GM23338 (cell line): Measurements from ENCODE around the gene SMARCA2. TPM values are rescaled to one million over a fixed set of nuclear protein-coding genes. Genes with fewer than 3 reads are reported as not detected.

Experiments used
- ATAC-seq: fragments of 200-7000 bp; cut with Tn5 transposase; 3 replicates; pipeline ENCODE4 v1.9.1; 2020
- DNase-seq: peaks from one replicate; pipeline ENCODE4 v3.0.0-alpha.2; 2015; ENCODE audit warnings: low spot score
- H2AFZ ChIP-seq: fragments of 200-600 bp; sonication (generic); 2 replicates; pipeline ENCODE4 v1.8.0; 2016; ENCODE audit warnings: antibody characterized with exemption, mild to moderate bottlenecking, moderate library complexity
- H3F3A ChIP-seq: fragments of 200-600 bp; sonication (generic); replicated peaks from 2 replicates; pipeline ENCODE4 v1.8.0; 2017; ENCODE audit warnings: antibody characterized with exemption, mixed run types, low read depth
- H3K27ac ChIP-seq: fragments of 200-600 bp; sonication (generic); 2 replicates; pipeline ENCODE4 v1.6.1; 2016; ENCODE audit warnings: low read depth
- H3K27me3 ChIP-seq: fragments of 200-600 bp; sonication (generic); 2 replicates; pipeline ENCODE4 v1.8.0; 2016; ENCODE audit warnings: mild to moderate bottlenecking, mixed run types, moderate library complexity; ENCODE audit not compliant: insufficient read depth
- H3K36me3 ChIP-seq: fragments of 200-600 bp; sonication (generic); 2 replicates; pipeline ENCODE4 v1.8.0; 2016; ENCODE audit warnings: mild to moderate bottlenecking; ENCODE audit not compliant: insufficient read depth
- H3K4me1 ChIP-seq: fragments of 200-600 bp; sonication (generic); 2 replicates; pipeline ENCODE4 v1.8.0; 2016; ENCODE audit warnings: mild to moderate bottlenecking, moderate library complexity; ENCODE audit not compliant: insufficient read depth
- H3K4me2 ChIP-seq: fragments of 200-600 bp; sonication (generic); 2 replicates; pipeline ENCODE4 v1.7.1; 2017; ENCODE audit warnings: mixed run types
- H3K4me3 ChIP-seq: fragments of 200-600 bp; sonication (generic); 2 replicates; pipeline ENCODE4 v1.6.1; 2016; ENCODE audit warnings: mixed run types
- H3K79me2 ChIP-seq: fragments of 200-600 bp; sonication (generic); replicated peaks from 2 replicates; pipeline ENCODE4 v1.8.0; 2017; ENCODE audit warnings: mild to moderate bottlenecking; ENCODE audit not compliant: insufficient read depth
- H3K9me2 ChIP-seq: fragments of 200-600 bp; sonication (generic); 2 replicates; pipeline ENCODE4 v1.8.0; 2017; ENCODE audit not compliant: insufficient read depth
- H4K20me1 ChIP-seq: fragments of 200-600 bp; sonication (generic); replicated peaks from 2 replicates; pipeline ENCODE4 v1.8.0; 2017; ENCODE audit warnings: mild to moderate bottlenecking; ENCODE audit not compliant: insufficient read depth
- H3K27ac Mint-ChIP-seq: 2 replicates; pipeline ENCODE4 v1.8.0; 2020; ENCODE audit warnings: inconsistent platforms, mild to moderate bottlenecking, moderate library complexity, mixed read lengths
- H3K27me3 Mint-ChIP-seq: 3 replicates; pipeline ENCODE4 v1.8.0; 2022; ENCODE audit warnings: low read depth, mild to moderate bottlenecking, moderate library complexity, mixed read lengths, inconsistent platforms; ENCODE audit not compliant: insufficient read depth, poor library complexity
- H3K36me3 Mint-ChIP-seq: 3 replicates; pipeline ENCODE4 v1.8.0; 2021; ENCODE audit warnings: low read depth, mild to moderate bottlenecking, inconsistent platforms, moderate library complexity, mixed read lengths
- H3K4me1 Mint-ChIP-seq: 3 replicates; pipeline ENCODE4 v1.8.0; 2020; ENCODE audit warnings: mild to moderate bottlenecking, inconsistent platforms, mixed read lengths
- H3K4me3 Mint-ChIP-seq: 3 replicates; pipeline ENCODE4 v1.8.0; 2021; ENCODE audit warnings: moderate library complexity, mild to moderate bottlenecking, inconsistent platforms, mixed read lengths
- H3K9me3 Mint-ChIP-seq: 3 replicates; pipeline ENCODE4 v1.8.0; 2020; ENCODE audit warnings: moderate library complexity, mild to moderate bottlenecking, inconsistent platforms, mixed read lengths
- CREB1 ChIP-seq: fragments of 250-450 bp; sonication (Bioruptor Pico); IDR thresholded peaks from 2 replicates; pipeline ENCODE4 v1.5.0; 2020; ENCODE audit warnings: low read depth, mild to moderate bottlenecking, moderate library complexity
- CTCF ChIP-seq, 2 experiments: fragments of 200-600 bp in 1 of 2; sonication (generic) in 1 of 2; conservative IDR thresholded peaks; 2 replicates each; pipeline versions ENCODE4 v1.5.1 to v1.6.1; 2016 to 2017; ENCODE audit warnings: antibody characterized with exemption in 2 of 2, low read depth in 2 of 2, mild to moderate bottlenecking in 2 of 2, moderate library complexity in 1 of 2
- EZH2phosphoT487 ChIP-seq: fragments of 200-600 bp; sonication (generic); IDR thresholded peaks from one replicate; pipeline ENCODE4 v1.8.1; 2018; ENCODE audit warnings: antibody characterized with exemption; ENCODE audit not compliant: unreplicated experiment
- JUNB ChIP-seq: IDR thresholded peaks from one replicate; pipeline ENCODE4 v1.6.1; 2016; ENCODE audit warnings: antibody characterized with exemption; ENCODE audit not compliant: unreplicated experiment
- POLR2AphosphoS5 ChIP-seq: IDR thresholded peaks from 2 replicates; pipeline ENCODE4 v1.6.1; 2016; ENCODE audit warnings: antibody characterized with exemption, low read depth
- REST ChIP-seq: IDR thresholded peaks from one replicate; pipeline ENCODE4 v1.6.1; 2018; ENCODE audit warnings: antibody characterized with exemption; ENCODE audit not compliant: unreplicated experiment
- STAT1 ChIP-seq: IDR thresholded peaks from one replicate; pipeline ENCODE4 v1.6.1; 2016; ENCODE audit warnings: antibody characterized with exemption; ENCODE audit not compliant: unreplicated experiment
- ZNF114 ChIP-seq: fragments of 250-450 bp; sonication (Bioruptor Pico); IDR thresholded peaks from 2 replicates; pipeline ENCODE4 v1.5.0; 2020; ENCODE audit warnings: mild to moderate bottlenecking, moderate library complexity
- ZNF331 ChIP-seq: fragments of 250-450 bp; sonication (Bioruptor Pico); IDR thresholded peaks from 2 replicates; pipeline ENCODE4 v1.5.0; 2020; ENCODE audit warnings: low read depth, mild to moderate bottlenecking, moderate library complexity
- polyA plus RNA-seq: library from polyadenylated mRNA; unstranded; fragments of >200 nt; fragmentation: Nextera tagmentation; extraction: Ambion mirVana; gene quantifications from 2 replicates; pipeline ENCODE4 v1.2.1, GENCODE V29; 2016
- total RNA-seq: library from RNA; depleted of rRNA; stranded (reverse); fragments of >200 nt; shearing (Covaris generic); gene quantifications from 2 replicates; pipeline ENCODE4 v1.2.3, GENCODE V29; 2014

SMARCA2 gene
- total and polyA plus RNA-seq, 2 experiments from 2014 or later, result 21.7 to 21.9 TPM

- Mint-ChIP-seq H3K27me3 (peaks cover 2% of the 10 kb centered on the region), H3K4me3 (no peak overlapping the region), H3K36me3 (peaks cover 6% of the 10 kb centered on the region; the same call in 2 of the 3 replicates), H3K9me3 (no peaks in the 10 kb centered on the region; the same call in 2 of the 3 replicates), H3K27ac (no peak overlapping the region), H3K4me1 (0 out of 3 replicates have a peak, but pooled peaks cover 4% of the 10 kb centered on the region)
- no peak for TF ChIP-seq POLR2AphosphoS5
- TF ChIP-seq REST, result no peak
- TF ChIP-seq CREB1 (CRISPR knock-in tag), result no peak
- no peak for TF ChIP-seq JUNB
- TF ChIP-seq STAT1, result no peak
- no peak for TF ChIP-seq ZNF331
- no peak for TF ChIP-seq ZNF114
- H3K9me2 ChIP-seq, result no peaks in the 10 kb centered on the region
- DNase-seq (no peak), ATAC-seq (no peak)
- H3K27me3 ChIP-seq, result no peaks in the 10 kb centered on the region
- H2AFZ ChIP-seq, result no peak overlapping the region
- no peaks in the 10 kb centered on the region for H3F3A ChIP-seq
- no peaks in the 10 kb centered on the region for H3K36me3 ChIP-seq
- H3K79me2 ChIP-seq, result no peaks in the 10 kb centered on the region
- no peaks in the 10 kb centered on the region for H3K4me1 ChIP-seq
- no peak overlapping the region for H3K4me3 ChIP-seq
- no peaks in the 10 kb centered on the region for H4K20me1 ChIP-seq
- H3K27ac ChIP-seq, result no peak overlapping the region
- no peak overlapping the region for H3K4me2 ChIP-seq
Observed at GRCh38 chr9:2130941-2131340, 115.8 kb downstream of the SMARCA2 start.

- H3K27me3 Mint-ChIP-seq, result peaks cover 2% of the 10 kb centered on the region
- peaks cover 6% of the 10 kb centered on the region; the same call in 2 of the 3 replicates for H3K36me3 Mint-ChIP-seq
- H3K4me3 ChIP-seq, result no peak overlapping the region
- H3K36me3 ChIP-seq, result no peaks in the 10 kb centered on the region
- no peaks in the 10 kb centered on the region for H4K20me1 ChIP-seq
- no peaks in the 10 kb centered on the region for H3K27me3 ChIP-seq
- H3K4me2 ChIP-seq, result no peak overlapping the region
- TF ChIP-seq CTCF (conservative IDR thresholded peaks at IDR 0.05; ENCODE audit: low read depth in 2 of 2), result peak; percentile 63 to 90
- TF ChIP-seq EZH2phosphoT487, result no peak
- TF ChIP-seq REST, result no peak
- TF ChIP-seq ZNF331, result no peak
- no peaks in the 10 kb centered on the region for H3K79me2 ChIP-seq
- no peak overlapping the region for H2AFZ ChIP-seq
- H3K4me1 ChIP-seq, result no peaks in the 10 kb centered on the region
- ATAC-seq (peak; percentile 45; the same call in 2 of the 3 replicates), DNase-seq (peak; percentile 76)
- no peak overlapping the region for H3K27ac Mint-ChIP-seq
- no peak overlapping the region for H3K4me3 Mint-ChIP-seq
- H3F3A ChIP-seq, result no peaks in the 10 kb centered on the region
- 0 out of 3 replicates have a peak, but pooled peaks cover 4% of the 10 kb centered on the region for H3K4me1 Mint-ChIP-seq
- H3K9me2 ChIP-seq, result no peaks in the 10 kb centered on the region
- no peak overlapping the region for H3K27ac ChIP-seq
- H3K9me3 Mint-ChIP-seq, result no peaks in the 10 kb centered on the region; the same call in 1 of the 3 replicates
Observed at GRCh38 chr9:2132484-2133082, 117.4 kb downstream of the SMARCA2 start.
